COLO668 (cell line): ENCODE measurements around the gene SOX6.
"Not testable (repeated sequence)": the region's sequence is repeated elsewhere in the genome, so short reads cannot be mapped to it uniquely, and the experiment has no call there.

Source experiments
- DNase-seq: peaks from one replicate; lab custom pipeline; 2025; ENCODE audit not compliant: unreplicated experiment; lab: John Stamatoyannopoulos, UW

The SOX6 gene

GRCh38 chr11:16052750-16053149, 303.6 kb downstream of the SOX6 start:
- DNase-seq: no peak

- DNase-seq: no peak
These were observed 306.7 kb downstream of the SOX6 start for GRCh38 chr11:16049611-16050010.

- no peak for DNase-seq
These were observed 309.3 kb downstream of the SOX6 start for GRCh38 chr11:16047073-16047472.

- DNase-seq: no peak
These were observed 312.7 kb downstream of the SOX6 start for GRCh38 chr11:16043617-16044016.

GRCh38 chr11:16041207-16041606, 315.1 kb downstream of the SOX6 start:
- DNase-seq: no peak

GRCh38 chr11:16040151-16040550, 316.2 kb downstream of the SOX6 start:
- no peak for DNase-seq

GRCh38 chr11:16037179-16037578, 319.2 kb downstream of the SOX6 start:
- DNase-seq: no peak

- DNase-seq: no peak
These were observed 320.1 kb downstream of the SOX6 start for GRCh38 chr11:16036218-16036617.

- DNase-seq: no peak
These were observed 322.3 kb downstream of the SOX6 start for GRCh38 chr11:16034074-16034473.

- DNase-seq: no peak
These were observed 323.4 kb downstream of the SOX6 start for GRCh38 chr11:16032974-16033373.

- DNase-seq: no peak
These were observed 325.1 kb downstream of the SOX6 start for GRCh38 chr11:16031210-16031609.

- DNase-seq: no peak
These were observed 325.7 kb downstream of the SOX6 start for GRCh38 chr11:16030664-16031063.

GRCh38 chr11:16029151-16029550, 327.2 kb downstream of the SOX6 start:
- not testable (repeated sequence) for DNase-seq

- no peak for DNase-seq
These were observed 327.9 kb downstream of the SOX6 start for GRCh38 chr11:16028419-16028818.

GRCh38 chr11:16027621-16028020, 328.7 kb downstream of the SOX6 start:
- DNase-seq: no peak

- DNase-seq: no peak
These were observed 329.5 kb downstream of the SOX6 start for GRCh38 chr11:16026849-16027248.

- no peak for DNase-seq
These were observed 337.4 kb downstream of the SOX6 start for GRCh38 chr11:16018931-16019330.

GRCh38 chr11:16016468-16016829, 339.9 kb downstream of the SOX6 start:
- no peak for DNase-seq

GRCh38 chr11:16015741-16016467, 340.4 kb downstream of the SOX6 start:
- DNase-seq: no peak

- no peak for DNase-seq
These were observed 342.6 kb downstream of the SOX6 start for GRCh38 chr11:16013649-16014275.

- no peak for DNase-seq
These were observed 343.1 kb downstream of the SOX6 start for GRCh38 chr11:16013242-16013641.

- no peak for DNase-seq
These were observed 344.1 kb downstream of the SOX6 start for GRCh38 chr11:16012125-16012751.
